K562 (cell line): ENCODE results near the gene NPAS3. TPM values are rescaled to one million over a fixed set of nuclear protein-coding genes. Genes with fewer than 3 reads are reported as not detected.

Experiments used
- ATF1 ChIP-seq, 2 experiments: fragments of 450-650 bp in 1 of 2; IDR thresholded peaks; 2 replicates each; pipeline ENCODE4 v1.6.1; 2016; ENCODE audit warnings: missing compliant biosample characterization in 1 of 2, missing genetic modification characterization in 1 of 2
- FOXJ3 ChIP-seq: sonication (generic); formaldehyde crosslinking; IDR thresholded peaks from 2 replicates; pipeline ENCODE4 v1.4.0; 2020; ENCODE audit warnings: mild to moderate bottlenecking, missing genetic modification reagents
- GTF2E2 ChIP-seq: fragments of 200-800 bp; sonication (Bioruptor generic); IDR thresholded peaks from 2 replicates; pipeline ENCODE4 v1.6.1; 2016; ENCODE audit warnings: missing genetic modification characterization, missing compliant biosample characterization
- PRDM10 ChIP-seq: fragments of 450-650 bp; IDR thresholded peaks from 2 replicates; pipeline ENCODE4 v1.6.1; 2018; ENCODE audit not compliant: partially characterized antibody
- RERE ChIP-seq: sonication (generic); formaldehyde crosslinking; IDR thresholded peaks from 2 replicates; pipeline ENCODE4 v1.8.0; 2023; ENCODE audit warnings: missing genetic modification reagents, mild to moderate bottlenecking, borderline replicate concordance
- ZNF277 ChIP-seq: fragments of 250-450 bp; sonication (Bioruptor Pico); IDR thresholded peaks from 2 replicates; pipeline ENCODE4 v1.8.0; 2022; ENCODE audit warnings: inconsistent platforms, mild to moderate bottlenecking, moderate library complexity, borderline replicate concordance
- ZNF511 ChIP-seq: sonication (generic); formaldehyde crosslinking; IDR thresholded peaks from 2 replicates; pipeline ENCODE4 v1.8.0; 2022; ENCODE audit warnings: mild to moderate bottlenecking, missing genetic modification reagents
- ZNF518B ChIP-seq: fragments of 250-450 bp; sonication (Bioruptor Pico); IDR thresholded peaks from 2 replicates; pipeline ENCODE4 v1.5.0; 2021; ENCODE audit warnings: mild to moderate bottlenecking, moderate library complexity
- ZNF740 ChIP-seq, 3 experiments: fragments of 200-800 bp in 1 of 3; sonication (Bioruptor generic) in 1 of 3; sonication (generic) in 1 of 3; formaldehyde crosslinking in 1 of 3; IDR thresholded peaks; 2 replicates each; pipeline versions ENCODE4 v1.6.1 to v1.8.0; 2016 to 2022; ENCODE audit warnings: mild to moderate bottlenecking in 2 of 3, missing compliant biosample characterization in 2 of 3, missing genetic modification characterization in 2 of 3, missing genetic modification reagents in 1 of 3
- polyA plus RNA-seq, 8 experiments: library from polyadenylated mRNA; depleted of rRNA in 4 of 8; stranded (reverse) in 5 of 8; unstranded in 3 of 8; fragments of >200 nt; fragmentation: Nextera tagmentation in 2 of 8; fragmentation: Illumina TruSeq in 1 of 8; extraction: Ambion mirVana in 2 of 8; extraction: Trizol in 1 of 8; gene quantifications; 2 replicates each; pipeline versions ENCODE4 v1.2.1 to v1.2.3, GENCODE V29; 2011 to 2014; ENCODE audit warnings: inconsistent platforms in 1 of 8, missing spikeins in 1 of 8
- total RNA-seq, 7 experiments: library from RNA; depleted of rRNA in 6 of 7; stranded (reverse); fragments of >200 nt in 6 of 7; fragmentation: Illumina TruSeq in 2 of 7; extraction: Trizol in 2 of 7; gene quantifications; 2 replicates each; pipeline versions ENCODE4 v1.2.1 to v1.2.3, GENCODE V29; 2011 to 2021; ENCODE audit warnings: low replicate concordance in 1 of 7

Gene NPAS3
- total and polyA plus RNA-seq, 9 of the 15 experiments (the other 6 are each of a cell fraction or from before 2014, with no cell fraction given), result 0.04 TPM; not detected in 8

GRCh38 chr14:33359288-33359881 is 420.7 kb downstream of the NPAS3 start (continued):
- TF ChIP-seq ZNF518B (CRISPR knock-in tag) (no peak), RERE (no peak), FOXJ3 (no peak), ZNF511 (CRISPR knock-in tag) (no peak), PRDM10 (peak; percentile 90), ZNF277 (CRISPR knock-in tag) (no peak), GTF2E2 (tag) (no peak), ATF1 (CRISPR knock-in tag; IDR thresholded peaks at IDR 0.05) (no peak), ATF1 (tag; IDR thresholded peaks at IDR 0.05) (peak; percentile 43), ZNF740 (CRISPR knock-in tag; IDR thresholded peaks at IDR 0.05) (no peak), ZNF740 (tag; IDR thresholded peaks at IDR 0.05) (no peak)
